Frontal cortex (tissue), 4 donors: ENCODE measurements around the gene HIF3A. TPM values are rescaled to one million over a fixed set of nuclear protein-coding genes. Genes with fewer than 3 reads are reported as not detected.
"Not testable (repeated sequence)": the region's sequence is repeated elsewhere in the genome, so short reads cannot be mapped to it uniquely, and the experiment has no call there.

Experiments
- DNase-seq, 2 donors: peaks; one replicate each; pipeline ENCODE4 v3.0.0; 2012; ENCODE audit warnings: low spot score in 2 of 2
- FAIRE-seq: peaks from 2 replicates; lab custom pipeline; 2012; peaks lifted over from hg19 to GRCh38; lab: Jason Lieb, UNC
- total RNA-seq: library from RNA; depleted of rRNA; stranded (reverse); fragments of >200 nt; gene quantifications from one replicate; pipeline ENCODE4 v1.2.3, GENCODE V29; 2014
- donor health status: control.
- donor health status: control.
- donor health status: control.

HIF3A gene
- total RNA-seq, 1 donor from 2014 or later, result 3.3 TPM

DNA sequence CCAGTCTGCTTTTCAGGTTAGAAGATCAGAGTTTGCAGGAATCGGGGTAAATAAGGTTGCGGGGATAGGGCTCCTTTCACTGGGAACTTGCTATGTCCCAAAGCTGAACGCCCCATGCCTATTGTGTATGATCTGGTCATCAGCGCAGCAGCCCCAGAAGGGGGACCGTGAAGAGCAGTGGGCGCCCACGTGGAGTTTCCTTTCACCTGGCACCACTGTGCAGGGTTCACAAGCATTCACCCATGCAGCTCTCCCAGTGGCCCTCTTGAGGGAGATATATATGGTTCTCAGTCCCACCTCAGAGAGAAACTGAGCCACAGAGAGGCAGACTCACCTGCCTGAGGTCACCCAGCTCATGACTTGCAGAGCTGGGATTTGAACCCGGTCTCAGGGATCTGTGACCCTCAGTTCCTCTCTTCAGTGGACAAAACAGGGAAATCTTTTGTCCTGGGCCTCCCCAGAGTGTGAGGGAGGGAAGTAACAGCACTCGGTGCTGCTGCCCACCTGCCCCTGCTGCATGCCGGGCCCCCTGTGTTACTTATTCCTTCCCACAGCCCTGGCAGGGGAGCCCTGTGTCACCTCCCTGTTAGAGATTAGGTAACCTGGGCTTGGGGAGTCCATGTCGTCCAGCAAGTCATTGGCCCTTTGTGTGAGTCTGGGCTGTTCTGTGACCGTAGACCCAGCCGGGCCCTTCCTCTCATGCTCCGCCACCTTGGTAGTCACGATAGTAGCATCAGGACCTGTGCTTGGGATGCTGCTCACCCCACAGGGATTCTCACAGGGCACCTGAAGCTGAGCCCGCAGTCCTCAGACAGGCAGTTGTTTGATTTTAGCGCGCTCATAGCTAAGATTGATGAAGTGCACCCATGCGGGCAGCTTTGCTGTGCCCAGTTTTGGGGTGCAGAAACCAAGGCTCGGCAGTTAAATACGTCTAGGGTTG lies 78.0 kb downstream of the HIF3A start:
- no peak for FAIRE-seq
- no peak for DNase-seq

GRCh38 chr19:46375476-46376067 lies 78.7 kb downstream of the HIF3A start:
- DNase-seq, FAIRE-seq: not testable (repeated sequence)

DNA sequence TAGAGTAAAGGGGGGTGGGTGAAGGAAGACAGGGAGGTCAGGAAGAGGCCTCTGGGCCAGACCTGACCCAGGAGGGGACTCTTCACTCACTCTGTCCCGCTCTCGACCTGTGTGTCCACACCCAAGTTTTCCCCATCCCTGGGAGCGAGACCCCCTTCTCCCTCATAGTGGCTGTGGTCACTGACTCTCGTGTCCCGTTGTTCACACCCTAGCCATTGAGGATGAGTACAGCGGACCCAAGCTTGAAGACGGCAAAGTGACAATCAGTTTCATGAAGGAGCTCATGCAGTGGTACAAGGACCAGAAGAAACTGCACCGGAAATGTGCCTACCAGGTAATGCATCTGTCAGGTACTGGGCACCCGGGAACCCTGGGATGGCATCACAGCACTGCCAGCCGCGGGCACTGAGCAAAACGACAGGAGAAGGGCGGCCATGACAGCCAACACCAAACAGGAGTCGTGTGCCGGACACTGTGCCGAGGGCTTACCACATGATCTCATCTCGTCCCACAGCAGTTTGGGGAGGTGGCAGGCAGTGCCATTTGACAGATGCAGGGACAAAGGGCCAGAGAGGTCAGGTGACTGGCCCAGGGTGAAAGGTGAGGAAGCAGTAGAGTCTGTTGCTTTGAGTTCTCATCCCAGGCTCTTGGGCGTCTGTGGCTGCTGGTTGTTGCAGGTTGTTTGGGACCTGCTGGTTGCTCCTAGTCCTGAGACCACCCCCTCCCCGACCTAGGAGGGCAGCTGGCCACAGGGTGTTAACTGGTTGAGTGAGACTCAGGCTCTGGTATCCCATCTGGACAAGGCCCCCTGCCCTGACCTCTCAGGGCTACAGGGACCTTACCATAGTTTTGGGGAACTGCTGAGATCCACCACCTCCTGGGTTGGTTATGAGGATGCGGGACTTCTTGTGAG lies 79.7 kb downstream of the HIF3A start:
- FAIRE-seq, result no peak

GRCh38 chr19:46378268-46378667 lies 81.4 kb downstream of the HIF3A start:
- FAIRE-seq (no peak), DNase-seq (no peak)

More for the DNA sequence above, 79.7 kb downstream of the HIF3A start:
- DNase-seq, result no peak

- FAIRE-seq (no peak), DNase-seq (no peak)
Measured at GRCh38 chr19:46380690-46381089, 83.8 kb downstream of the HIF3A start.

DNA sequence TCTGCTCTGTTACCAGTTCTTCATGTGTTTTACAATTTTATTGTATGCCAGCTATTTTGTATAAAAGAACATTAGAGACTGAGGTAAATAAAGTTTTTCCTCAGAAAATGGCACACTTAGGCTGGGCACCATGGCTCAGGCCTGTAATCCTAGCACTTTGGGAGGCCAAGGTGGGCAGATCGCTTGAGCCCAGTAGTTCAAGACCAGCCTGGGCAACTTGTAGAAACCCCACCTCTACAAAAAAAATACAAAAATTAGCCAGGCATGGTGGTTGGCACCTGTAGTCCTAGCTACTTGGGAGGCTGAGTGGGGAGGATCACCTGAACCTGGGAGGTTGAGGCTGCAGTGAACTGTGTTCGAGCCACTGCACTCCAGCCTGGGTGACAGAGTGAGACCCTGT lies 84.5 kb downstream of the HIF3A start:
- FAIRE-seq (no peak), DNase-seq (no peak)

DNA sequence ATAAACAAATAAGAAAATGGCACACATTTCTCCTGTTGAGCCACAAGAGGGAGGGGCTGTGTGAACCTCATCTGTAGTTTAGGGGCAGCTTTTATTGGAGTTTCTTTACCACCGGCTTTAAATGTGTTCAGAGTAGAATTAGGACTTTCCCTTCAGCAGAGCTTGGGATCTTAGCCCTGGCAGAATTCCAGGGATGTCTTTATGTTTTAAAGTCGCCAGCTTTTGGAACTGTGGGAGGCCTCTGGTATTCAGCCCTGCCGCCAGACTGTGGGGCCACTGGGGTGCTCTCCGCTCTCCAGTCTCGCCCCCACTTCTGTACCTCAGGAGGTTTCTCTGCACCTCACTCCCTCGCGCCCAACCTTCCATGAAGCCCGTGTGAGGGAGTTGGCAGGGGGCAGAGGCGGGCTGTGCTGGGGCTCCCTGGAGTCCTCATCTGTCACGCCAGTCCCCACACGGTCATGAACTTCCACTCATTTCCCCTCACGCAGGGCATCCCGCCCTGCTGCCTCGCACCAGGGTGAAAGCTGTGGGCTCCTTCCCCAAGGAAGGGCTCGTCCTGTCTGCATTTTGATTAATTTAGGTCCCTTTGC lies 85.0 kb downstream of the HIF3A start:
- FAIRE-seq, result no peak
- DNase-seq, result no peak

DNA sequence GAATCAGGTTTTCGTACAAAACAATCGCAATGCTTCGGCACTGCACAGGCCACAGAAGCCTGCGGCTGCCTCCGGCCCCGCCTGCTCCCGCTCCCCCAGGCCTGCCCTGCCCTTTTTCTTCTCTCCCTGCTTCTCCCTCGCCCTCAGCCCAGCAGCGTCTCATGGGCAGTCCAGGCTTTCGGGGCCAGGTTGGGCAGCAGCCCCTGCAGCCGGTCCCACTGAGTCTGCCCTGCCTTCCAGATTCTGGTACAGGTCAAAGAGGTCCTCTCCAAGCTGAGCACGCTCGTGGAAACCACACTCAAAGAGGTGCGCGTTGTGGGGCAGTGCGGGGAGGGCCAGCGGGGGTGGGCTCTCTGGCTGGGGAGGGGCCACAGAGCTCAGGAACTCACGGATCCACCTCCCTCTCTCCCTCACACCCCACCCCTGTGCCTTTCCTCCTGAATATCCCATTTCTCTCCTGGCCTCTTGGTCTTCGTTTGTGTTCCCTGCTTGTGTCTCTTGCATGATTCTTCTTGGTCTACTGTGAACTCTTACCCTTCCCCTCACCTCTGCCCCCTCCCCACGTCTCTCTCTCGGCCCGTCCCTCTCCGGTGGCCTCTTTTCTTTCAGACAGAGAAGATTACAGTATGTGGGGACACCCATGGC lies 86.5 kb downstream of the HIF3A start:
- FAIRE-seq, result no peak
- no peak for DNase-seq

GRCh38 chr19:46383846-46384245 lies 87.0 kb downstream of the HIF3A start:
- FAIRE-seq, result no peak

DNA sequence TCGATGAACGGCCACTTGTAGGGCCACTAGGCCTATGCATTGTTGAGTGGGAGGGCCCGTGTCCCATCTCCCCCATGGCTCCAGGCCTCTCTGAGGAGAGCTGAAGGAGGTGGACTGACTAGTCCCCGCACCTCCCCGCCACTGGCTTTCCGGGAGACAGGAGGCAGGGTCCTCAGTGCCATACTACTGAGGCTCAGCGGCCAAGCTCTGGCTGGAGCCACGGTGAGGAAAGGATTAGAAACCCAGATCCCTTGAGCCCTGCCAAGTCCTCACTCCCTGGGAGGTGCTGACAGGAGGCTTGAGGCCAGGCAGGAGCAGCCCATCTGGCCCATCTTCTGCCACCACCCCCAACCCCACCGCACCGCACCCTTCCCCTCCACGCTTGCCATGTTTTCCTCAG lies 87.6 kb downstream of the HIF3A start:
- FAIRE-seq, result no peak
- no peak for DNase-seq

More at GRCh38 chr19:46383846-46384245, 87.0 kb downstream of the HIF3A start:
- DNase-seq, result no peak

DNA sequence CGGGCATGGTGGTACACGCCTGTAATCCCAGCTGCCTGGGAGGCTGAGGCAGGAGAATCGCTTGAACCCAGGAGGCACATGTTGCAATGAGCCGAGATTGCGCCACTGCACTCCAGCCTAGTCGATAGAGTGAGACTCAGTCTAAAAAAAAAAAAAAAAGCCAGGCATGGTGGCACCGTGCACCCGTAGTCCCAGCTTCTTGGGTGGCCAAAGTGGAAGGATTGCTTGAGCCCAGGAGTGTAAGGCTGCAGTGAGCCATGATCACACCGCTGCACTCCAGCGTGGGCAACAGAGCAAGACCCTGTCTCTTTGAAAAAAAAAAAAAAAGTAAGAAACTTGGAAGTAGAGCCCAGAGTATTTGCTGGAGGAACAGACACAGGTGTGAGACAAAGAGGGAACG lies 88.8 kb downstream of the HIF3A start:
- FAIRE-seq (no peak), DNase-seq (no peak)

DNA sequence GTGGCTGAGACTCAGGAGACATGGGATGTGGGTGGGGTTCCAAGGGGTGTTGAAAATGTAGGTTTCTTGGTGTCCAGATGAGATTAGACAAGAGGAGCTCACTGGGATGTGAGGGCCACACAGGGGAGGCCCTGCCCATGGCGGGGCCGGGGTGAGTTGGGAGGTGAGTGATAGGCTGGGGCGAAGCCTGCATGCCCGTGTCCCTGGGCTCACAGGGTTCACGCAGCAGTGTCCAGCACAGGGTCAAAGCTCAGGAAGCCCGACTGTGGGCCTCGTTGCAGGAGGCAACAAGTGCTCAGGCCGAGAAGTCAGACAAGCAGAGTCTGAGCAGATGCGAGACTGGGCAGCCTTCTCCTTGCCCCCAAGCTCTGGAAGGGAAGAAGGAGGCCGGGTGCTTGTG lies 89.3 kb downstream of the HIF3A start:
- DNase-seq (no peak), FAIRE-seq (no peak)

DNA sequence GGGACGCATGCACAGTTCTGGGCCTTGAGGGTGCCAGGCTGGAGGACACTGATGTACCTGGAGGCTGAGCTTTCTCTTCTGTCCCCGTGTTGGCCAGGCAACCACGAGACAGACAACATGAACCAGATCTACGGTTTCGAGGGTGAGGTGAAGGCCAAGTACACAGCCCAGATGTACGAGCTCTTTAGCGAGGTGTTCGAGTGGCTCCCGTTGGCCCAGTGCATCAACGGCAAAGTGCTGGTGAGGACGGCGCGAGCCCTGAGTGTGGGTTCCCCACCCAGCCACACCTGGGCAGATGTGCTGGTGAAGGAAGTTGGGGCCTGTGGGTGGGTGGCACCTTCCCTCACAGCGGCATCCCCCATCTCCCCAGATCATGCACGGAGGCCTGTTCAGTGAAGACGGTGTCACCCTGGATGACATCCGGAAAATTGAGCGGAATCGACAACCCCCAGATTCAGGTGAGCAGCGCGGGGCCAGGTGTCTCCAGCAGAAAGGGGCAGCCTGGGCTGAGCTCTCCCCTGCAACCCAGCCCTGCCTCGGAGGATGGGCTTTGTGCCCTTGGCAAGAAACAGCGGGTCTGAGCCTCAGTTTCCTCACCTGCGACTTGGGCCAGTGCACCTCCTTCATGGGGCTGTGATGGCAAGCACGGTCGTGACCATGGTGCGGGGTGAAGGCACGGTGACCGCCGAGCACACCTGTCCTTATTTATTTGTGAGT lies 90.3 kb downstream of the HIF3A start:
- DNase-seq, result no peak
- FAIRE-seq, result no peak

DNA sequence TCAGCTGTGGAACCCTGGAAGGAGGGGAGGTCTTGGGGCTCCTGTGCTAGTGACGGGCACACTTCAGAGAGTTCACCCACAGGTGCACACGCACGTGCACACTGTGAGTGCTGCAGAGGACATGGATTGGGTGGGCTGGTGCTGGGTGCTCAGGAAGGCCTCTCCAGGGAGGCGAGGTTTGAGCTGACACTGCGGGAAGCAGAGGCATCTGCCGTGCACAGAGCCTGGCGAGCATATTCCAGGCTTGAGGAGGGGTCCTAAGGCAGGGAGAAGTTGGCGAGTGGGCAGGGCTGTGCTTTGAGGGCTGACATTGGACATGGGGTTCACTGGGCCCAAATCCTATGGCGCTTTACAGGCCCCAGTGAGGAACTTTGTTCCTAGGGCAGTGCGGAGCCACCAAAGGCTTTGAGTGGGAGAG lies 90.9 kb downstream of the HIF3A start:
- DNase-seq (no peak), FAIRE-seq (no peak)

- DNase-seq, result no peak
- no peak for FAIRE-seq
Measured at GRCh38 chr19:46388311-46389095, 91.7 kb downstream of the HIF3A start.

- no peak for DNase-seq
- no peak for FAIRE-seq
Measured at GRCh38 chr19:46390121-46390858, 93.4 kb downstream of the HIF3A start.

DNA sequence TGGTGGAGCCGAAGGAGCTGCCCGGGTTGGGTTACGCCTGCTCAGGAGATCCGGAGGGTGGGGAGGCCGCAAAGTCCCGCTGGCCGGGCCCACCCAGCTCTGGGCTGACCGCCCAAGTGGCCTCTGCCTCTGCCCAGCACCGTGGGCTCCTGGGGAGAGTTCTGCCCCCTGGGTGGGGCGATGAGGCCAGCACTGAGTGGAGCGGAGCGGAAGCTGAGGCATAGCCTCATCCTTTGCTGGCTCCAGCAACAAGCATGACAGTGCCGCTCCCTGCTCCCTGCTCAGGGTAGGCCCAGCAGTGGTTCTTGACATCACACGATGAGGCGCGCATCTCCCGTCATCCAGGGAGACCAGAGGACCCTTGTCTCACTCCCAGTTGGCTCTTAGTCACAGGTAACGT lies 94.0 kb downstream of the HIF3A start:
- DNase-seq (no peak), FAIRE-seq (no peak)
